Dendritic cell treated with granulocyte-macrophage colony-stimulating factor and Interleukin-4, amounts not matched to agents 40 ng/mL and 50 ng/mL, for 4 days (primary cell): ENCODE data around the gene NCOA1.
"Not testable (repeated sequence)": the region's sequence is repeated elsewhere in the genome, so short reads cannot be mapped to it uniquely, and the experiment has no call there.

ENCODE experiments used
- H3K27ac Mint-ChIP-seq: one replicate; pipeline ENCODE4 v1.8.0; 2022; ENCODE audit warnings: mild to moderate bottlenecking, mixed read lengths
- H3K27me3 Mint-ChIP-seq: one replicate; pipeline ENCODE4 v1.8.0; 2022; ENCODE audit warnings: mild to moderate bottlenecking, mixed read lengths
- H3K36me3 Mint-ChIP-seq: one replicate; pipeline ENCODE4 v1.8.0; 2022; ENCODE audit warnings: low read depth, mixed read lengths
- H3K4me1 Mint-ChIP-seq: one replicate; pipeline ENCODE4 v1.8.0; 2022; ENCODE audit warnings: low read depth, mixed read lengths
- H3K4me3 Mint-ChIP-seq: one replicate; pipeline ENCODE4 v1.8.0; 2022; ENCODE audit warnings: mild to moderate bottlenecking, moderate library complexity, mixed read lengths
- H3K9me3 Mint-ChIP-seq: one replicate; pipeline ENCODE4 v1.8.0; 2022; ENCODE audit warnings: mixed read lengths
- intact Hi-C: fragments of 100-400 bp; cut with micrococcal nuclease; formaldehyde crosslinking; loops from one replicate; pipeline ENCODE4 v1.15.0; 2022

Gene NCOA1

DNA sequence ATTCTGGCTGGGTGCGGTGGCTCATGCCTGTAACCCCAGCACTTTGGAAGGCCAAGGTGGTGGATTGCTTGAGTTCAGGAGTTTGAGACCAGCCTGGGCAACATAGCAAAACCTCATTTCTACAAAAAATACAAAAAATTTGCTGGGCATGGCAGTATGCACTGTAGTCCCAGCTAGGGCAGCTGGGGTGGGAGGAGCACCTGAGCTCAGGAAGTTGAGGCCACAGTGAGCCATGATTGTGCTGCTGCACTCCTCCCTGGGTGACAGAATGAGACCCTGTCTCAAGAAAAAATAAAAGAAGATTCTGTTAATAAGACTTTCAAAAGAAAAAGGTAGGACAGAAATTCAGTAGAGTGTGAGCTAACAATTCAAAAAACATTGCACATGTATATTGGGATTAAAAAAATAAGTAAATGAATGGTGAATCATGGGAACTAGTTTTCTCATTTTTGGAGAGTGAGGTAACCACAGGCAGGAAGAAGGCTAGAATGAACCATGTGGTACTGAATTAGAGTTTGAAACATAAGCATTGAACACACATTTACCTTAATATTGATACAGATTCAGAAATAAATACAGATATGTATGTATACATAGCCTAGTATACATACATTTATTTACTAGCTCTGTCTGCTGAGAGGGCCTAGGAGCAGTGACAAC, 53.5 kb downstream of the NCOA1 start:
- intact Hi-C loops = no loop called here
- H3K36me3 Mint-ChIP-seq = peaks cover 21% of the 10 kb centered on the region
- peaks cover 34% of the 10 kb centered on the region for H3K9me3 Mint-ChIP-seq
- no peak overlapping the region for H3K27ac Mint-ChIP-seq
- H3K4me3 Mint-ChIP-seq = no peak overlapping the region
- H3K27me3 Mint-ChIP-seq = no peaks in the 10 kb centered on the region
- peaks cover 29% of the 10 kb centered on the region for H3K4me1 Mint-ChIP-seq

DNA sequence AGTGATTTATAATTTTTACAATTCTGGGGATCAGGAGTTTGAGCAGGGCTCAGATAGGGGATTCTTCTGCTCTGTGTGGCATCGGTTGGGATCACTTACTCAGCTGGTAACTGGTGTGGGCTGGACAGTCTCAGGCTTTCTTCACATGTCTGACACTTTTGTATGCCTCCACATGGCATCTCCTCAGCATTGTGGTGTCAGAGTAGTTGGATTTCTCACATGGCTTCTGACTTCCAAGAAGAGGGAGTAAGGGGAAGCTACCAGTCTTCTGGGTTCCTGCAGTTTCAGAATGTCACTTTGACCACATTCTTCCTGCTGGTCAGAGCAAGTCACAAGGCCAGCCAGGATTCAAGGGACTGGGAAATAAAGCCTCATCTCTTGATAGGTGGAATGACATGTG, 55.6 kb downstream of the NCOA1 start:
- no peak overlapping the region for H3K4me3 Mint-ChIP-seq
- H3K4me1 Mint-ChIP-seq = peaks cover 30% of the 10 kb centered on the region
- peaks cover 44% of the 10 kb centered on the region for H3K9me3 Mint-ChIP-seq
- intact Hi-C loops = no loop called here
- H3K27me3 Mint-ChIP-seq = no peaks in the 10 kb centered on the region
- H3K27ac Mint-ChIP-seq = no peak overlapping the region
- peaks cover 28% of the 10 kb centered on the region for H3K36me3 Mint-ChIP-seq

- H3K4me1 Mint-ChIP-seq = peaks cover 26% of the 10 kb centered on the region
- H3K36me3 Mint-ChIP-seq = peaks cover 28% of the 10 kb centered on the region
- no peaks in the 10 kb centered on the region for H3K27me3 Mint-ChIP-seq
- no peak overlapping the region for H3K27ac Mint-ChIP-seq
- peaks cover 33% of the 10 kb centered on the region for H3K9me3 Mint-ChIP-seq
- no peak overlapping the region for H3K4me3 Mint-ChIP-seq
- intact Hi-C loops = no loop called here
Observed at GRCh38 chr2:24548058-24548457, 57.0 kb downstream of the NCOA1 start.

DNA sequence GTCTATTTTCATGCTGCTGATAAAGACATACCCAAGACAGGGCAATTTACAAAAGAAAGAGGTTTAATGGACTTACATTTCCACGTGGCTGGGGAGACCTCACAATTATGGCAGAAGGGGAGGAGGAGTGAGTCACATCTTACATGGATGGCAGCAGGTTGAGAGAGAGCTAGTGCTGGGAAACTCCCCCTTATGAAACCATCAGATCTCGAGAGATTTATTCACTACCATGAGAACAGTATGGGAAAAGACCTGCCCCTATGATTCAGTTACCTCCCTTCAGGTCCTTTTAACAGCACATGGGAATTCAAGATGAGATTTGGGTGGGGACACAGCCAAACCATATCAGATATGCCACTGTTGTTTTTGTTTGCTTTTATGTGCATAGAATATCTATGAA, 59.2 kb downstream of the NCOA1 start:
- intact Hi-C loops, H3K27me3 Mint-ChIP-seq, H3K4me3 Mint-ChIP-seq, H3K27ac Mint-ChIP-seq: not testable (repeated sequence)
- Mint-ChIP-seq H3K4me1 (peaks cover 17% of the 10 kb centered on the region), H3K36me3 (peaks cover 35% of the 10 kb centered on the region), H3K9me3 (peaks cover 16% of the 10 kb centered on the region)

- Mint-ChIP-seq H3K9me3 (peaks cover 22% of the 10 kb centered on the region), H3K4me3 (no peak overlapping the region), H3K27ac (no peak overlapping the region), H3K4me1 (peaks cover 17% of the 10 kb centered on the region), H3K27me3 (no peaks in the 10 kb centered on the region), H3K36me3 (peaks cover 39% of the 10 kb centered on the region)
- intact Hi-C loops = no loop called here
Observed at GRCh38 chr2:24551016-24551415, 60.0 kb downstream of the NCOA1 start.

DNA sequence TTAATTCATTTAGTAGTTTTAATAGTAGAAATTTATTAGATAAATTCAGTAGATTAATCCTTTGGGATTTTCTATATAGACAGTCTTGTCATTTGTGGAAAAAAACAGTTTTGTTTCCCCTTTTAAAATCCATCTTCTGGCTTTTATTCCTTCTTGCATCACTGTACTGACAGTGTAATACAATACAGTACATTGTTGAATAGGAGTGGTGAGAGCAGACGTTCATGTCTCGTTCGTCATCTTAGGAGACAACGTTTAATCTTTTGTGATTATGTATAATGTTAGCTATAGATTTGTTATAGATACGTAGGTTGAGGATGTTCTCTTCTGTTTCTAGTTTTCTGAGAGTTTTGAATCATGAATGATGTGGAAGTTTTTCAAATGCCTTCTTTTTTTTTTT, 61.8 kb downstream of the NCOA1 start:
- H3K4me3 Mint-ChIP-seq = no peak overlapping the region
- peaks cover 35% of the 10 kb centered on the region for H3K9me3 Mint-ChIP-seq
- H3K27ac Mint-ChIP-seq = no peak overlapping the region
- peaks cover 22% of the 10 kb centered on the region for H3K4me1 Mint-ChIP-seq
- intact Hi-C loops = no loop called here
- H3K36me3 Mint-ChIP-seq = peaks cover 50% of the 10 kb centered on the region
- H3K27me3 Mint-ChIP-seq = no peaks in the 10 kb centered on the region

- Mint-ChIP-seq H3K27ac (no peak overlapping the region), H3K36me3 (peaks cover 36% of the 10 kb centered on the region), H3K27me3 (no peaks in the 10 kb centered on the region), H3K4me3 (no peak overlapping the region), H3K4me1 (peaks cover 27% of the 10 kb centered on the region), H3K9me3 (peaks cover 26% of the 10 kb centered on the region)
- intact Hi-C loops = no loop called here
Observed at GRCh38 chr2:24558781-24559472, 67.9 kb downstream of the NCOA1 start.

DNA sequence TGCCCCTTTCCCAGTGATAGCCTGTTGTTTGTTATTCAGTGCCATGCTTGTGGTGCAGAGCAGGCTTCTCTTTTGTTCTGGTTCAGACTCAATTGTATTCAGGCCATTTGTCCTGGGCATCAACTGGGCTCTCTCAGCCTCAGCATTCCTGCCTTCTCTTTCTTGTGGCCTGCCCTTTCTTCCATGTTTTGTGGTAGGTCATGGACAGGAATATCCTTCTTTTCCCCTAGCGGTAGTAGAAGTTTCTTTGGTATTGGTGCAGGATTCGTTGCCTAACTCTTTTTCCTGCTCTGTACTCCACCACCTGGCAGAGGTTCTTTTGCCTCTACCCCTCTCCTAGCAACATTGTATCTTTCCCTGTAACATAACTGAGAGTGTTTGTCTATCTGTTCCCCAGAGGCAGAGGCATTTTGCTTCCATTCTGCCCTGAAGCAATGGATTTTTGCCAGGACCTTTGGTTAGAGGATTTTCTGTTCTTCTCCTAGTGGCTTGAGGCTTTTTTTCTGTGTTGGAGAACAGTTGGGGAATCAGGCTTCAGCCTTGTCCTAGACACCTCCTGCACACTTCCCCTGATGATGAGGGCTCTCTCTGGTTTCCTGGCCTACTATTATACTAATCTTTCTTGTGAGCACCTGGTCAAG, 68.5 kb downstream of the NCOA1 start:
- Mint-ChIP-seq H3K27ac (peak overlapping the region; percentile 5), H3K36me3 (peaks cover 34% of the 10 kb centered on the region), H3K4me1 (peaks cover 27% of the 10 kb centered on the region), H3K9me3 (peaks cover 26% of the 10 kb centered on the region), H3K4me3 (no peak overlapping the region), H3K27me3 (no peaks in the 10 kb centered on the region)
- intact Hi-C loops = no loop called here

DNA sequence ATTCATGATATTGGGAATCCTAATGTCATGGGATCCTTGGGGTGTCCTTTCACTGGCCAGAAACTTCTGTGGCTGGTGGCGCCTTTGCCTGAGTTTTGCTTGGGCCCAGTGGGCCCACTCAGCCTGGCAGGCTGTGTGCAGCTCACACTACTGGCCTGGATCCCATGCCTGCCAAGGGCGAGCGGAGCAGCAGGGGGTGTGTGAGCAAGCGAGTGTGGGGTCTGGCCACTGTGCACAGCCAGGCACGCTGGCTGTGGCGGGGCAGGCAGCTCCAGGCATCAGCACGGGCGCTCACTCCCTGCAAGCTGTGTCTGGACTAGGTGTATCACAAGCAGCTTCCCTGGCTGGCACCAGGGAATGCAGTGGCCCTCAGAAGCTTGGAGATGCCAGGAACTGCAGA, 74.5 kb downstream of the NCOA1 start:
- Mint-ChIP-seq H3K9me3 (peaks cover 7% of the 10 kb centered on the region), H3K27ac (no peak overlapping the region), H3K36me3 (peaks cover 35% of the 10 kb centered on the region), H3K4me3 (no peak overlapping the region), H3K4me1 (peaks cover 1% of the 10 kb centered on the region), H3K27me3 (no peaks in the 10 kb centered on the region)
- intact Hi-C loops = no loop called here

- intact Hi-C loops = no loop called here
- H3K36me3 Mint-ChIP-seq = peaks cover 35% of the 10 kb centered on the region
- H3K9me3 Mint-ChIP-seq = peaks cover 7% of the 10 kb centered on the region
- no peak overlapping the region for H3K4me3 Mint-ChIP-seq
- H3K4me1 Mint-ChIP-seq = no peaks in the 10 kb centered on the region
- H3K27ac Mint-ChIP-seq = no peak overlapping the region
- no peaks in the 10 kb centered on the region for H3K27me3 Mint-ChIP-seq
Observed at GRCh38 chr2:24566209-24566608, 75.2 kb downstream of the NCOA1 start.

DNA sequence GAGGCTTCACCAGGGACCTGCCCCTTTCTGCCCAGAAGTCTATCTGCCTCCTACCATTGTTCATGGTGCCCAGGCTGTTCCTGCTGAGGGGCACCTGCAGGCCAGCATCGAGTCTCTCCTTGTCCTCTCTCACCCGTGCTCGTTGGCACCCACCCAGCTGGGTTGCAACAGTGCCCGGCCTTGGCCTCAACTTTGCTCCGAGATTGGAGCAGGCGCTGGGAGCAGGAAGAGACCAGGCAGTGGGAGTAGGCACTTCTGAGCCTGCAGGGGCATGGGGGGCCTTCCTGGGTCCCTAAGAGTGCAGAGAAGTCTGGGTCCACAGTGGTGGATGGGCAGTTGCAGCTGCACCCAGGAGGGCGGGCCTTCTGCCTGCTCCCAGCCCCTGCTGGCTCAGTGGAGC, 75.6 kb downstream of the NCOA1 start:
- no peak overlapping the region for H3K4me3 Mint-ChIP-seq
- H3K27ac Mint-ChIP-seq = no peak overlapping the region
- peaks cover 7% of the 10 kb centered on the region for H3K9me3 Mint-ChIP-seq
- H3K4me1 Mint-ChIP-seq = no peaks in the 10 kb centered on the region
- peaks cover 35% of the 10 kb centered on the region for H3K36me3 Mint-ChIP-seq
- intact Hi-C loops = no loop called here
- H3K27me3 Mint-ChIP-seq = no peaks in the 10 kb centered on the region

GRCh38 chr2:24568551-24568950, 77.5 kb downstream of the NCOA1 start:
- intact Hi-C loops = no loop called here
- H3K4me3 Mint-ChIP-seq = no peak overlapping the region
- H3K9me3 Mint-ChIP-seq = peaks cover 7% of the 10 kb centered on the region
- no peaks in the 10 kb centered on the region for H3K27me3 Mint-ChIP-seq
- H3K36me3 Mint-ChIP-seq = peaks cover 35% of the 10 kb centered on the region
- no peak overlapping the region for H3K27ac Mint-ChIP-seq
- H3K4me1 Mint-ChIP-seq = peaks cover 5% of the 10 kb centered on the region

DNA sequence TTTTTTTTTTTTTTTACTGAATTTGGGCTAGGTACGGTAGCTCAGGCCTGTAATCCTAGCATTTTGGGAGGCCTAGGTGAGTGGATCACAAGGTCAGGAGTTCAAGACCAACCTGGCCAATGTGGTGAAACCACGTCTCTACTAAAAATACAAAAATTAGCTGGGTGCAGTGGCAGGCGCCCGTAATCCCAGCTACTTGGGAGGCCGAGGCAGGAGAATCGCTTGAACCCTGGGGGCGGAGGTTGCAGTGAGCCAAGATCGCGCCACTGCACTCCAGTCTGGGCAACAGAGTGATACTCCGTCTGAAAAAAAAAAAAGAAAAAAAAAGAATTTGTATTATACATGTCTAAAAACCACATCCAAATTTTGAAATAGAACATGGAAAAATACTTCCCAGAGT, 78.5 kb downstream of the NCOA1 start:
- H3K4me3 Mint-ChIP-seq, H3K27ac Mint-ChIP-seq, H3K9me3 Mint-ChIP-seq, H3K4me1 Mint-ChIP-seq, H3K27me3 Mint-ChIP-seq, intact Hi-C loops: not testable (repeated sequence)
- peaks cover 30% of the 10 kb centered on the region for H3K36me3 Mint-ChIP-seq

DNA sequence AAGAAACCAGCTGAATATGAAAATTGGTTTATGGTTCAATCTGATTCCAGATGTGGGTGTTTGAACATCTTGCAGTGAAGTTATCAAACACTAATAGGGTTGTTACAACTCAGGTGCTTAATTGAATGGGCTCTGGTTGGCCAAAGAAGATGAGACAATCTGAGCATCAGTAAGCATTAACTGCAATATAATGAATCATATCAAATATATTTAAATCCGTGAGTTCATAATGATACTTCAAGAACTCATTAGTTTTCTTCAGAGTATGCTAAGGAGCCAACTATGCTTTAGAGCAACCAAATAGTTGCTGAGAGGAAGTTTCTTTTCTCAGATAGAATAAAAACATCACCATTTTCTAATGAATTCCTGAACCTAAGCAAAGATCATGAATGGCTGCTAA, 79.2 kb downstream of the NCOA1 start:
- no peak overlapping the region for H3K27ac Mint-ChIP-seq
- no peaks in the 10 kb centered on the region for H3K27me3 Mint-ChIP-seq
- H3K4me1 Mint-ChIP-seq = peaks cover 5% of the 10 kb centered on the region
- intact Hi-C loops = no loop called here
- no peak overlapping the region for H3K4me3 Mint-ChIP-seq
- H3K9me3 Mint-ChIP-seq = peaks cover 7% of the 10 kb centered on the region
- peaks cover 24% of the 10 kb centered on the region for H3K36me3 Mint-ChIP-seq
